Amniotic stem cell (primary cell): Measurements from ENCODE around the gene REV3L.

Experiments
- DNase-seq: peaks from one replicate; lab custom pipeline; 2025; lab: John Stamatoyannopoulos, UW

Gene REV3L

DNA sequence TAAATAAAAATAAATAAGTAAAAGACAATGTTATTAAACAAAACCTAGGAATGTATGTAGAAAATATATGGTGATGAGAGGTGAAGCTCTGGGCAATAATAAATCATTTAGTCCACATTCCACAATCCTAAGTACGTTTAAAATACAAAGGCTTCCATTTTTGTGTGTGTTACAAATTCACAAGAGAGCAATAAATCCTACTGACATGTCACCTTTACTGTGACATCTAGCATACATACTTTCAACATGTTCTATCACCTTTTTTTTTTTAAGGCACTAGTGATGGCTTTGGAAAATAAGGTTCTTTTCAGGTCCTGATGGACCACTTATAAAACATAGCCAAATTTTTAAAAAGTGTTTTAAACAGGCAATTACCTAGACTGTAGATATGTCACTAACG, 12.0 kb downstream of the REV3L start:
- DNase-seq = no peak

DNA sequence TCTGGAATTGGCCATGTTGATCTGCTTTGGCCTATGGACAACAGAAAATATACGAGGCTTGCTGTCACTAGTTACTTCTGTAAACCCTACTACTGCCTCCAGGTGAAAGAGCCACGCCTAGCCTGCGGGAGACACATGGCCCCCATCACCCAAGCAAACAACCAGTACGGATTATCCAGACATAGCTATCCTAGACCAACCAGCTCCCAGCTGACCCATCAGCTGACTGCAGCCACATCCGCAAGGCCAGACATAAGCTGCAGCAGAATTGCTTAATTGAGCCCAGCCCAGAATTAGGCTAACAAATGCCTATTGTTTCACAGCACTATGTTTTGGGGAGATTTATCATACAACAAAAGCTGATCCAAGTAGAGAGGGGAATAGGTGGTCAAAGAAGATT, 13.5 kb downstream of the REV3L start:
- DNase-seq = no peak

DNA sequence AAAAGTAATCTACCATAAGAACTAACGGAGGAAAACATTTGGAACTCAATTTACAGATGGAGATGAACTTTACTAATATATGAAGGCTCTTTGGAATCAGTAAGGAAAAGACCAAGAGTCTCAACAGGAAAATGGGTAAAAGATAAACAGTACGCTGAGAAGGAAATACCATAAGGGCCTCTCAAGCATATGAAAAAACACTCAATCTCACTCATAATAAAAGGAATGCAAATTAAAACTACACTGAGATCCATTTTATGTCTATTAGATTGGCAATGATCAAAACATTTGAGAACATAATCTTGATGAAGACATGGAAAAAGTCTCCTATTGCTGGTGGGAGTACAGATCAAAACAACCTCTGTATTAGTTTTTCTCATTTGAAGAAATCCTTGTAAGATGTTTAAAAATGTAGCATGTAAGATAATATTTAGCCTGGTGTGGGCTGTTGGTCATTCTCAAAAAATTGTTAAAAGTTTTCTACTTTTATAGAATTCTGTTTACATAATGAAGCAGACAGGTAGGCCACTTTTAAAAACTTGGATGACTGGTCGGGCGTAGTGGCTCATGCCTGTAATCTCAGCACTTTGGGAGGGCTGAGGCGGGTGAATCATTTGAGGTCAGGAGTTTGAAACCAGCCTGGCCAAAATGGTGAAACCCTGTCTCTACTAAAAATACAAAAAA, 14.5 kb downstream of the REV3L start:
- no peak for DNase-seq

DNA sequence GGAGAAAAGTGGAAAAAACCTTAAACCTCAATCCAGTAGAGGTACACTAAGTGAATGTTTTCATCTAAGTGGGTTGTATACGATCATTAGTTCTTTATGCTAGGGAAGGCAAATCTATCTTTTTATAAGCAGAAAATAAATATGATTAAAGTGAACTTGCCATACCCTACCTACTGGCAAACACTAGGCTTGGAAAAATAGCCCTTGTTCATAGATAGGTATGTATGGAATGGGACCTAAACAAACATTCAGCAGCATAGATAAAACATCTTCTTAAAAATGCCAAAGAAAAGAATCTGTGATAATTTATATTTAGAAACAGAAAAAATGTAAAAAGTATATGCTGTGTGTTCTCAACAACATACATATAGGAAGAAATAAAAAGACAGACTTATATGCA, 18.8 kb downstream of the REV3L start:
- no peak for DNase-seq

DNA sequence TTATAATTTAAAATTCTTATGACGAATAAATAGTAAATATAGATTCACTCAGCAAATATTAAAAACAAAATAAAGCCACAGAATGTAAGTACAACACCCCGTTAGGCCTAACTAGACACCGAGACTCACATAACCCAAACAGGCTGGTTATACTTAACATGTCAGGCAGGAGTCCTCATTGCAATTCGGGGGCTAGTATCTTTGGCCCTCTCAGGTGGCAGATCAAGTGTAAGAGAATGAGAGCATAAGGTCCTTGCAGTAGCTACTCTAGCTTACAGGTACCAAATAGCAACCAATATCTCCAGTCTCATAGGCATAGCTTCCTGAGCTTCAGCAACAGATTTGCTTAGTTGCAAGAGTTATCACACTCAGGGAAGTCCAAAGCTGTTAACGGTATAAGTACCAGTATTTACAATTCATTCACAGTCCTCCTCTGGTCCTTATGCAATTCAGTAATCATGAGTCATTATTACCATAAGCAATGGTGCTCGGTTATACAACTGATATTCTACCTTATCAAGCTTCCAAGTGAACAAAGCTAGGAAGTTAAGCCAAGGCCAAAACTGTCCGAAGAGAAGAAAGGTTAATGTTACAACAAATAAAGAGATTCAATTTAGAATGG, 20.1 kb downstream of the REV3L start:
- DNase-seq = no peak

DNA sequence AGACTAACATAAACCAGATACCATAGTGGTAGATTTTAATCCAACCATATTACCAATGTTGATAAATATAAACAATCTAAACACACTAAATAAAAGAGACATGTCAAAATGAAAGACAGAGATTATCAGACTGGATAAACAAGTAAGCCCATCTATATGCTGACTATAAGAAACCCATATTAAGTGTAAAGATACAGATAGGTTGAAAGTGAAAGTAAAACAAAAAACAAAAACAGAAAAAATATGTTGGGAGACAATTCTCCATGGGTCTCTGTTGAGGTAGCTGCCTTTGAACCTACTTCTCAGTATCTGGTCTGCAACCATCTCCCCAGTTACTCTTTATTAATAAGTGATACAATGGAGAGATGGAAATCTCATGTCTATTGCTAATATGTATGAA, 21.2 kb downstream of the REV3L start:
- no peak for DNase-seq

DNA sequence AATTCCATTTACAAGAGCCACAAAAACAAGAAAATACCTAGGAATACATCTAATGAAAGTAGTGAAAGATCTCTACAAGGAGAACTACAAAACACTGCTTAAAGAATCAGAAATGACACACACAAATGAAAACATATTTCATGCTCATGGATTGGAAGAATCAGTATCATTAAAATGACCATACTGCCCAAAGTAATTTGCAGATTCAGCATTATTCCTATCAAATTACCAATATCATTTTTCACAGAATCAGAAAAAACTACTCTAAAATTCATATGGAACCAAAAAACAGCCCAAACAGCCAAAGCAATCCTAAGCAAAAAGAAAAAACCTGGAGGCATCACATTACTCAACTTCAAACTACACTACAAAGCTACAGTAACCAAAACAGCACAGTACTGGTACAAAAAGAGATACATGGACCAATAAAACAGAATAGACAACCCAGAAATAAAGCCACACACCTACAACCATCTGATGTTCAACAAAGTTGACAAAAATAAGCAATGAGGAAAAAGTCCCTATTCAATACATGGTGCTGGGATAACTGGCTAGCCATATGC, 24.3 kb downstream of the REV3L start:
- no peak for DNase-seq

DNA sequence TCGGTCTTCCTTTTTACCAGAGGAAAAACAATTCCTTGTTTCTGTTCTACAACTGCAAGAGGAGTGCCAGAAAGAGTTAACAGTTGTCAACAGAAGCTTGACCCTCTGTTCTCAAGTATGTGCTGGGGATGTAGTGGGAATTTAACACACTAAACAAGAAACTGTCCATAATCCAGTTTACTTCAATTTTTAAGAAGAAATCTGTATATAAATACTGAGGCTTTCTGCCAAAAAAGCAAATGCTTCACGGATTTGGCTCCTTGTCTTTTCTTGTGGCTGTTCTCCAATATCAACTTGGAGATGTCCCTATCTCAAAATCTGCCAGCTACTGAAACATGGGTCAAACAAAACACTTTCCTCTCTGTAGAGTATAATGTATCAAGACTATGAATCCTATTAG, 26.8 kb downstream of the REV3L start:
- no peak for DNase-seq

DNA sequence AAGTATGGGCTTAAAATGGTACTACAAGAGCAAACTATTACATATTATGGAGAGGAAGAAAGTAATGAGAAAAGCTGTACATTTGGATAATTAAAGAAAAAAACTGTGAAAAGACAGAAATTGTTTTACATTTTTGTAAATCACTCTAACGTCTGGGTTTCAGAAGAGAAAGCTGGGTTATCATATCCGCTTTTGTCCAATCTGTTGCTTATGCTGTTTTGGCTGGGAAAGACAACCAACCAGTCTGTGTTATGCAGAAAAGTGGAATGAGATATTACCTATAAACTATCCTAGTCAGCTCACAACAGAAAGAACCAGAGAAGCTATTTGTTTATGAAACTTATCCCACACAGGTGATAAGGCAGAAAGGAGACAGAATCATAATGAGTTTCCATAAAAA, 32.4 kb downstream of the REV3L start:
- DNase-seq = no peak

DNA sequence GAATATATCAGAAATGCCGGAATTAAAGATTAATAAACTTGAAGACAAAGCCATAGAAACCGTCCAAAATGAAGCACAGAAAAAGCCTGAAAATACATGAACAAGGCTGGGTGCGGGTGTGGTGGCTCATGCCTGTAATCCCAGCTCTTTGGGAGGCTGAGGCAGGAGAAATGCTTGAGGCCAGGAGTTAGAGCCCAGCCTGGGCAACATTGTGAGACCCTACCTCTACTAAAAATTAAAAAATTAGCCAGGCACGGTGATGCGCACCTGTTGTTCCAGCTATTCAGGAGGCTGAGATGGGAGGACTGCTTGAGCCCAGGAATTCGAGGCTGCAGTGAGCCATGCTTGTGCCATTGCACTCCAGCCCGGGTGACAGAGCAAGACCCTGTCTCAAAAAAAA, 32.9 kb downstream of the REV3L start:
- no peak for DNase-seq

DNA sequence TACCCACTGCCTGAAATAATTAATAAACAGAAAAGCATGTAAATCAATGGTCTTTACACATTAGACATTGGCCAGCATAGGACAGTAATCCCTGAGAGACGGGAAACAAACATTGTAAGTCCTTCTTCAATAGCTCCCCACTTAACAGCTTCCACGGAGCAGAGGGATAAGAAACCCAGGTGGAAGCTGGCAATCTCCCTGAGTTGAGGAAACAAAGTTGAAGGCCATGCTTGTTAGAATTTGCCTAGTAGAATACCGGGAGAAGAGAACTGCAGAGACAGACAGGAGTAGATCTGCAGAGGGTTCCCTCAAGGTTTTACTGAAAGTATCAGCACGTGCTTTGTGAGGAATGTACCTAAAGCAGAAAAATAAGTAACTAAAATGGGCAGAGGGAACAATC, 33.9 kb downstream of the REV3L start:
- no peak for DNase-seq

DNA sequence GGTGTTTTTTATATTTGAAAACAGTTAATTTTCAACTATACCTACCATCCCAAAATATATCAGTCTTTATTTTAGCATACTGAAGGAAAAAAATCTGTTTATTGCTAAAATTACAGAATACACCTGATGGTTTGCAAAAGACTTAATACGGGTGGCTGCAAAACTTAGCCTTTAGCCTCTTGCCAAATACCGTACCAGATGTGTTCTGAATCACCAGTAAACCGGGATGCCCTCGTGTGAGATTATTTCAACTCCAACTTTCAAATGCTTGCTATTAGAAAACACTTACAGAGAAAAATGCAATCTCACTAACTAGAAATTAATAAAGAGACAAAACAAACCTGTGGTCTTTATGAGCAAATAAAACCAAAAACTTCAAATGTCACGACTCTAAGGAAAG, 36.0 kb downstream of the REV3L start:
- no peak for DNase-seq

DNA sequence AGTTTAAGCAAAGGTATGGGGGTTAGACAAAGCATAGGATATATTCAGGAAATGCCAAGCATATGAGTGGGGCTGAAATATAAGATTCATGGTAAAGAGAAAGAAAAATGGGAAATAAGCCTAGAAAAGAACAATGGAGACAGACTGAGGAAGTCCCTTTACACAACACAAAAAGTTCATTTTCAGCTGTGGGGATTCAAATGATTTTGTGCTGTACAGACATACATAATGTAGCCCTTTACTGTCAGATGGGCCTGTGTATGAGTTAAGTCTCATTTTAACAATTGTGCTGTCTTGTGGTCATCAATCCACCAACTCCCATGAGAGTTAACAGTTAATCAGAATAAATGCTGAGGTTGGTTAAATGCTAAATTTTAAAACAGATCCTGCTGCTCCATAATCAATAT, 37.2 kb downstream of the REV3L start:
- no peak for DNase-seq

DNA sequence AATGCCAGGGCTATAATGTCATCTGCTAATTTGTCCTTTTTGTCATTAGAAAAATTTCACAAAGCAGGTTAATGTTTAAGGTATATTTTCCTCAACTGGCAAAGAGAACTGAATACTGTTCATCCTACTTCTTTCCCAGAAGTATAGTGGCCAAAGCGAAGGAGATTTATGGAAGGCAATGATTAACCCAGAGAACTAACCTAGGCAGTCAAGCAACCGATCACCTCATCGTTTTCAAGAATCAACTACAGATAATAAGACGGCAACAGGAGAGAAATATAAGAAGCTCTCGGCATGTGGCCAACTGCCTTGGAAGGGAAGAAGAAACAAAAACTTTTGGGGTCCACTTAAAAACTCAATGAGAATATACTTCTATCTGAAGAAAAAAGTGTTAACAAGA, 38.2 kb downstream of the REV3L start:
- no peak for DNase-seq

DNA sequence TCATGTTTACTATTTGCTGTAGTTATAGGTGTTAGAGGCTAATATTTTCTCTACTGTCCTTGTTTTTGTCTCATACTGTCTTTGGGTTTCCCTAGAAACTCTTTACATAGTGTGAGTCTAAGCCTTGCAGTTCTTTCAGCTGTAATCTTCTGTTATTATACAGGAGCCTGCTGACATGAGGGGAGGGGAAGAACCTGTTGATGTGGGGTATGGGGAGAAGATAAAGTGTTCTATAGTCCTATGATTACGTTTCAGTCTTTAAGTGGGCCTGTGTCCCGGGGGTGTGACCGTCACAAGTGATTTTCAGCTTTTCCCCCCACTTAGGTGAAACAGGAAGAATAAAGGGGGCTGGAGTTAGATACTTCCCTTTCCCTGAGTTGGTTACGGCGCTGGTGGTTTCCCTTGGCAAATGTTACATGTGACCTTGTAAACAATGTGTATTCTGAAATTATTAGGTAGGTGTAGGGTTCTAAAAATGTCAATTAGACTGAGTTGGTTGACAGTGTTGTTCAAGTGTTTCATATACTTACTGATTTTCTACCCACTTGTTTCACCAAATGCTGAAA, 41.3 kb downstream of the REV3L start:
- DNase-seq = no peak

DNA sequence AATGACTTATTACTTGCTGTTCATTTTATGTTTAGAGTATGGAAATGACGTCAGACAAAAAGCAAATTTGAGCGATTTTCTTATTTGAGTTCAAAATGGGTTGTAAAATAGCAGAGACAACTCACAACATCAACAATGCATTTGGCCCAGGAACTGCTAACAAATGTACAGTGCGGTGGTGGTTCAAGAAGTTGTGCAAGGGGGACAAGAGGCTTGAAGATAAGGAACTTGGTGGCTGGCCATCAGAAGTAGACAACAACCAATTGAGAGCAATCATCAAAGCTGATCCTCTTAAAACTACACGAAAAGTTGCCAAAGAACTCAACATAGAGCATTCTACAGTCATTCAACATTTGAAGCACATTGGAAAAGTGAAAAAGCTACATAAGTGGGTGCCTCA, 43.8 kb downstream of the REV3L start:
- DNase-seq = no peak

DNA sequence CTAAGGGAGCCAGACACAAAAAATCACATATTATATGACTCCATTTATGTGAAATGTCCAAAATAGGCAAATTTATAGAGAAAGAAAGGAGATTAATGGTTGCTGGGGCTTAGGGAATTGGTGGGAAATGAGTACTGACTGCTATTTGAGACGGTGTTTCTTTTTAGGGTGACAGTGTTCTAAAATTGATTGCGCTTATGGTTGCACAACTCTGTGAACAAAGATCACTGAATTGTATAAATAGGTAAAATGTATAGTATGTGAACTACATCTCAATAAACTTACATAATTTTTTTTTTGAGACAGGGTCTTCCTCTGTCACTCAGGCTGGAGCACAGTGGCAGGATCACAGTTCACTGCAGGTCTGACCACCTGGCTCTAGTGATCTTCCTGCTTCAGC, 45.4 kb downstream of the REV3L start:
- DNase-seq = no peak

DNA sequence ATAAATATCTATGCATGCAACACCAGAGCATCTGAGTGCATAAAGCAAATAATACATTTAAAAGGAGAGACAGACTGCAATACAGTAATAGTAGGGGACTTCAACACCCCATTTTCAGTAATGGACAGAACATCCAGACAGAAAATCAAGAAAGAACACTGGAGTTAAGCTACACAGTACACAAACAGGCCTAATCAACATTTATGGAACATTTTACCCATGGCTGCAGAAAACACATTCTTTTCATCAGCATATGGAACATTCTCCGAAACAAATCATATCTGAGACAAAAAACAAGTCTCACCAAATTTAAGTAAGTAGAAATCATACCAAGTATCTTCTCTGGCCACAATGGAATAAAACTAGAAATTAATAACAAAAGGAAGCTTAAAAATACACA, 50.5 kb downstream of the REV3L start:
- no peak for DNase-seq

DNA sequence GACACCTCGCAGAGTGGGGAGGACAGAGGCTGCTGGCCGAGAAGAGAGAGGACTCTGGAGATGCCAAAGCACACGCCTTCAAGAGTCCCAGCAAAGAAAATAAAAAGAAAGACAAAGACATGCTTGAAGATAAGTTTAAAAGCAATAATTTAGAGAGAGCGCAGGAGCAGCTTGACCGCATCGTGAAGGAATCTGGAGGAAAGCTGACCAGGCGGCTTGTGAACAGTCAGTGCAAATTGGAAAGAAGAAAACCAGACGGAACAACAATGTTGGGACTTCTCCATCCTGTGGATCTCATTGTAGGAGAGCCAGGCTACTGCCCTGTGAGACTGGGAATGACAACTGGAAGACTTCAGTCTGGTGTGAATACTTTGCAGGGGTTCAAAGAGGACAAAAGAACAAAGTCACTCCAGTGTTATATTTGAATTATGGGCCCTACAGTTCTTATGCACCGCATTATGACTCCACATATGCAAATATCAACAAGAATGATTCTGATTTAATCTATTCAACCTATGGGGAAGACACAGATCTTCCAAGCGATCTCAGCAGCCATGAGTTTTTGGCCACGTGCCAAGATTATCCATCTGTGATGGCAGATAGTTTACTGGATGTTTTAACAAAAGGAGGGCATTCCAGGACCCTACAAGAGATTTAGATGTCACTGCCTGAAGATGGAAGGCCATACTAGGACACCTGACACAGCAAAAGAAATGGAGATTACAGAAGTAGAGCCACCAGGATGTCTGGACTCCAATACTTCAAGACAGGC, 52.2 kb downstream of the REV3L start:
- DNase-seq = no peak

DNA sequence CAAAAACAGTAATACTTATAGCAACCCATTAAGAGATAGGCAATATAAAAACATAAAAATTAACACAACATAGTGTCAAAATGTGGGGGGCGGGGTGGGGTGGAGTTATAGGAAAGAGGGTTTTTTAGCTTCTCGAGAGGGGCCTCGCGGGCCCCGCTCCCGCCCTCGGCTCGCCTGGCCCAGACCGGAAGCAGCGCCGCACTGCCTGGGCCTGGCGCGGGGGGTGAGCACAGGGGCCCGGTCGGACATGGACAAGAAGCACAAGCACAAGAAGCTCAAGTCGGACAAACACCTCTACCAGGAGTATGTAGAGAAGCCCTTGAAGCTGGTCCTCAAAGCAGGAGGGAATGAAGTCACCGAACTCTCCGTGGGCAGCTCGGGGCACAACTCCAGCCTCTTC, 53.4 kb downstream of the REV3L start:
- DNase-seq = no peak

DNA sequence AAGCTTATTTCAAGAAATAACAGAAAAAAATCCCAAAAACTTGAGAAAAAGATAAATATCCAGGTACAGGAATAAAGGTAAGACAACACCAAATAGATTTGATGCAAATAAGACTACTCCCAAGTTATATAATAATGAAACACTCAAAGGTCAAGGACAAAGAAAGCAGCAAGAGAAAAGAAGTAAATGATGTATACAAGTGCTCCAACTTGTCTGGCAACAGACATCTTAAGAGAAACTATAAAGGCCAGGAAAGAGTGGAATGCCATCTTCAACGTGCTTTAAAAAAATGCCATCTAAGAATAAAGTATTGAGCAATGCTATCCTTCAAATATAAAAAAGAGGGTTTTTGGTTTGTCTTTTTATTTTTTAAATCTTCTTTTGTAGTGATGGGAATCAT, 54.2 kb downstream of the REV3L start:
- DNase-seq = no peak

DNA sequence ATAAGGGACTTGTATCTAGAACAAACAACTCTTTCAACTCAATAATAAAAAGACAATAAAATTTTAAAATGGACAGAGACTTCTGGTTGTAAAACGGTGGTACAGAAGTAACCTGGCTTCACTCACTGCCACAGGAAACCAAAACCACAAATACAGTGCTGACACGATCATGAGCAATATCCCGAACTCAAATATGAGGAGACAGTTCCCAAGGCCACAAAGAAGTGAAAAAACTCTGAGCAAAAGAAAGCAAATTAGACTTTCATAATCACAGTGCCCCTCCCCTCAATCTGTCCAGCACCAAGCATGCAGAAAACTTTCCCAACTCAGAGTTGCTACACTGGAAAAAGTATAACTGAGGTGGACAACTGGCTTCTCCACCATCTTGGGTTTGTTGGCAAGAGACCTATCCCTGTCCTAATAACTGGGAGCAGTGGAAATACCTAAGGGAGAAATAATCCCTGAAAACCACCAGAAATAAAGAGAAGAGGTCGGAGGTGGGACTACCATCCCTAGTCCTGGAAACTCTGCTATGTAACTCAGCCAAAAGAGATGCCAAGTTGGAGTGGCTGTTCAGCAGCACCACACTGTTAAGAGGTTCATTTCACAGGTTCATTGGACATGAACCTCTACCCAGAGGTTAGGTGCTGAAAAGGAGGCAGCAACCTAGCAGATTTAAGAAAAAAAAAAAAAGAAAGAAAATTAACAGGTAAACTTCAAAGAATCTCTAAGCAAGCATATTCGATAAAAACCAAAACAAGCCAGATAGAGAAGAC, 55.5 kb downstream of the REV3L start:
- peak; percentile 38 for DNase-seq
